IPS-20b (cell line): ENCODE results near the gene CIAO3.
"Not testable (repeated sequence)": the region's sequence is repeated elsewhere in the genome, so short reads cannot be mapped to it uniquely, and the experiment has no call there.

Experiments
- H3K27ac ChIP-seq: one replicate; pipeline ENCODE4 v1.5.1; 2013; ENCODE audit warnings: low read length
- H3K27me3 ChIP-seq: 2 replicates; pipeline ENCODE4 v1.6.1; 2013; ENCODE audit warnings: mild to moderate bottlenecking, low read length, inconsistent platforms; ENCODE audit not compliant: insufficient read depth
- H3K36me3 ChIP-seq: 2 replicates; pipeline ENCODE4 v1.6.1; 2013; ENCODE audit warnings: low read depth, mild to moderate bottlenecking, inconsistent platforms, low read length, moderate library complexity; ENCODE audit not compliant: insufficient read depth
- H3K4me1 ChIP-seq: 2 replicates; pipeline ENCODE4 v1.6.1; 2013; ENCODE audit warnings: mild to moderate bottlenecking, control low read depth, inconsistent platforms, low read length, moderate library complexity; ENCODE audit not compliant: insufficient read depth
- H3K4me3 ChIP-seq: 2 replicates; pipeline ENCODE4 v1.5.1; 2013; ENCODE audit warnings: mild to moderate bottlenecking, low read length, inconsistent platforms
- H3K9ac ChIP-seq: 2 replicates; pipeline ENCODE4 v1.6.1; 2013; ENCODE audit warnings: low read depth, mild to moderate bottlenecking, inconsistent platforms, low read length, moderate library complexity
- H3K9me3 ChIP-seq: 2 replicates; pipeline ENCODE4 v1.6.1; 2013; ENCODE audit warnings: mild to moderate bottlenecking, low read depth, low read length, inconsistent platforms; ENCODE audit not compliant: insufficient read depth

CIAO3 gene

GRCh38 chr16:695355-696089, 45.3 kb downstream of the CIAO3 start:
- no peaks in the 10 kb centered on the region for H3K9me3 ChIP-seq
- no peaks in the 10 kb centered on the region for H3K4me1 ChIP-seq
- no peak overlapping the region for H3K27ac ChIP-seq
- peak overlapping the region; percentile 79 for H3K4me3 ChIP-seq
- H3K36me3 ChIP-seq = no peaks in the 10 kb centered on the region
- no peak overlapping the region for H3K9ac ChIP-seq
- peaks cover 97% of the 10 kb centered on the region for H3K27me3 ChIP-seq

- Histone ChIP-seq H3K9ac (no peak overlapping the region), H3K36me3 (no peaks in the 10 kb centered on the region), H3K27ac (no peak overlapping the region), H3K4me1 (no peaks in the 10 kb centered on the region), H3K27me3 (peaks cover 91% of the 10 kb centered on the region), H3K9me3 (no peaks in the 10 kb centered on the region), H3K4me3 (peak overlapping the region; percentile 65; the same call in 1 of the 2 replicates)
These were observed 45.9 kb downstream of the CIAO3 start for GRCh38 chr16:694863-695354.

- no peaks in the 10 kb centered on the region for H3K36me3 ChIP-seq
- peak overlapping the region; percentile 65; the same call in 1 of the 2 replicates for H3K4me3 ChIP-seq
- H3K27me3 ChIP-seq = peaks cover 86% of the 10 kb centered on the region
- no peak overlapping the region for H3K27ac ChIP-seq
- no peaks in the 10 kb centered on the region for H3K4me1 ChIP-seq
- H3K9ac ChIP-seq = no peak overlapping the region
- H3K9me3 ChIP-seq = no peaks in the 10 kb centered on the region
These were observed 46.5 kb downstream of the CIAO3 start for GRCh38 chr16:694187-694862.

- H3K27me3 ChIP-seq = peaks cover 80% of the 10 kb centered on the region
- H3K9ac ChIP-seq = no peak overlapping the region
- H3K4me3 ChIP-seq = peak overlapping the region; percentile 65; the same call in 1 of the 2 replicates
- no peaks in the 10 kb centered on the region for H3K36me3 ChIP-seq
- H3K27ac ChIP-seq = no peak overlapping the region
- no peaks in the 10 kb centered on the region for H3K9me3 ChIP-seq
- no peaks in the 10 kb centered on the region for H3K4me1 ChIP-seq
These were observed 47.0 kb downstream of the CIAO3 start for GRCh38 chr16:693766-694165.

GRCh38 chr16:693364-693763, 47.4 kb downstream of the CIAO3 start:
- no peaks in the 10 kb centered on the region for H3K4me1 ChIP-seq
- H3K27ac ChIP-seq = no peak overlapping the region
- no peaks in the 10 kb centered on the region for H3K9me3 ChIP-seq
- H3K4me3 ChIP-seq = peak overlapping the region; percentile 65; the same call in 1 of the 2 replicates
- no peak overlapping the region for H3K9ac ChIP-seq
- no peaks in the 10 kb centered on the region for H3K36me3 ChIP-seq
- peaks cover 76% of the 10 kb centered on the region for H3K27me3 ChIP-seq

- no peak overlapping the region for H3K9ac ChIP-seq
- H3K36me3 ChIP-seq = no peaks in the 10 kb centered on the region
- peaks cover 68% of the 10 kb centered on the region for H3K27me3 ChIP-seq
- H3K9me3 ChIP-seq = no peaks in the 10 kb centered on the region
- no peak overlapping the region for H3K4me3 ChIP-seq
- H3K4me1 ChIP-seq = no peaks in the 10 kb centered on the region
- H3K27ac ChIP-seq = no peak overlapping the region
These were observed 48.3 kb downstream of the CIAO3 start for GRCh38 chr16:692356-693108.

GRCh38 chr16:691242-691641, 49.6 kb downstream of the CIAO3 start:
- H3K9me3 ChIP-seq, H3K27ac ChIP-seq, H3K36me3 ChIP-seq, H3K9ac ChIP-seq, H3K4me1 ChIP-seq, H3K4me3 ChIP-seq: not testable (repeated sequence)
- H3K27me3 ChIP-seq = peaks cover 57% of the 10 kb centered on the region

GRCh38 chr16:689175-689897, 51.5 kb downstream of the CIAO3 start:
- Histone ChIP-seq H3K36me3 (no peaks in the 10 kb centered on the region), H3K27ac (no peak overlapping the region), H3K4me1 (no peaks in the 10 kb centered on the region), H3K4me3 (peak overlapping the region; percentile 93), H3K9ac (peak overlapping the region; percentile 90), H3K27me3 (peaks cover 39% of the 10 kb centered on the region), H3K9me3 (no peaks in the 10 kb centered on the region)

GRCh38 chr16:687499-687898, 53.3 kb downstream of the CIAO3 start:
- H3K4me1 ChIP-seq = no peaks in the 10 kb centered on the region
- H3K4me3 ChIP-seq = no peak overlapping the region
- H3K27ac ChIP-seq = no peak overlapping the region
- no peak overlapping the region for H3K9ac ChIP-seq
- H3K36me3 ChIP-seq = peaks cover 8% of the 10 kb centered on the region
- peaks cover 21% of the 10 kb centered on the region for H3K27me3 ChIP-seq
- no peaks in the 10 kb centered on the region for H3K9me3 ChIP-seq

GRCh38 chr16:686459-687260, 54.1 kb downstream of the CIAO3 start:
- Histone ChIP-seq H3K4me1 (no peaks in the 10 kb centered on the region), H3K9me3 (no peaks in the 10 kb centered on the region), H3K27ac (no peak overlapping the region), H3K4me3 (no peak overlapping the region), H3K36me3 (peaks cover 16% of the 10 kb centered on the region), H3K27me3 (peaks cover 12% of the 10 kb centered on the region), H3K9ac (no peak overlapping the region)
